ENCODE measurements around the gene PLA2G4A.

GRCh38 chr1:186865253-186865652 lies 36.5 kb downstream of the PLA2G4A start:
- no peak for TF ChIP-seq CTCF (conservative IDR thresholded peaks at IDR 0.05 in 1 of 2, IDR thresholded peaks at IDR 0.05 in 1 of 2; ENCODE audit: extremely low read depth in 1 of 2, insufficient read depth in 1 of 2, low read depth in 1 of 2, low read length in 2 of 2)
- no peak for TF ChIP-seq EZH2 (IDR thresholded peaks at IDR 0.05; ENCODE audit: borderline replicate concordance, low read length)

Measured in mammary epithelial cell (primary cell).